GM12801 (cell line): Measurements from ENCODE around the gene TNFAIP2.
A peak's percentile ranks its signal among the peaks of the same experiment; 100 is the strongest.

Experiments
- TF ChIP-seq, protein P1 (sequence below): IDR thresholded peaks from one replicate; pipeline ENCODE4 v1.5.1; 2011; ENCODE audit warnings: control low read depth; ENCODE audit not compliant: insufficient read length; ENCODE audit errors: extremely low read depth

Gene TNFAIP2, protein sequence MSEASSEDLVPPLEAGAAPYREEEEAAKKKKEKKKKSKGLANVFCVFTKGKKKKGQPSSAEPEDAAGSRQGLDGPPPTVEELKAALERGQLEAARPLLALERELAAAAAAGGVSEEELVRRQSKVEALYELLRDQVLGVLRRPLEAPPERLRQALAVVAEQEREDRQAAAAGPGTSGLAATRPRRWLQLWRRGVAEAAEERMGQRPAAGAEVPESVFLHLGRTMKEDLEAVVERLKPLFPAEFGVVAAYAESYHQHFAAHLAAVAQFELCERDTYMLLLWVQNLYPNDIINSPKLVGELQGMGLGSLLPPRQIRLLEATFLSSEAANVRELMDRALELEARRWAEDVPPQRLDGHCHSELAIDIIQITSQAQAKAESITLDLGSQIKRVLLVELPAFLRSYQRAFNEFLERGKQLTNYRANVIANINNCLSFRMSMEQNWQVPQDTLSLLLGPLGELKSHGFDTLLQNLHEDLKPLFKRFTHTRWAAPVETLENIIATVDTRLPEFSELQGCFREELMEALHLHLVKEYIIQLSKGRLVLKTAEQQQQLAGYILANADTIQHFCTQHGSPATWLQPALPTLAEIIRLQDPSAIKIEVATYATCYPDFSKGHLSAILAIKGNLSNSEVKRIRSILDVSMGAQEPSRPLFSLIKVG

DNA sequence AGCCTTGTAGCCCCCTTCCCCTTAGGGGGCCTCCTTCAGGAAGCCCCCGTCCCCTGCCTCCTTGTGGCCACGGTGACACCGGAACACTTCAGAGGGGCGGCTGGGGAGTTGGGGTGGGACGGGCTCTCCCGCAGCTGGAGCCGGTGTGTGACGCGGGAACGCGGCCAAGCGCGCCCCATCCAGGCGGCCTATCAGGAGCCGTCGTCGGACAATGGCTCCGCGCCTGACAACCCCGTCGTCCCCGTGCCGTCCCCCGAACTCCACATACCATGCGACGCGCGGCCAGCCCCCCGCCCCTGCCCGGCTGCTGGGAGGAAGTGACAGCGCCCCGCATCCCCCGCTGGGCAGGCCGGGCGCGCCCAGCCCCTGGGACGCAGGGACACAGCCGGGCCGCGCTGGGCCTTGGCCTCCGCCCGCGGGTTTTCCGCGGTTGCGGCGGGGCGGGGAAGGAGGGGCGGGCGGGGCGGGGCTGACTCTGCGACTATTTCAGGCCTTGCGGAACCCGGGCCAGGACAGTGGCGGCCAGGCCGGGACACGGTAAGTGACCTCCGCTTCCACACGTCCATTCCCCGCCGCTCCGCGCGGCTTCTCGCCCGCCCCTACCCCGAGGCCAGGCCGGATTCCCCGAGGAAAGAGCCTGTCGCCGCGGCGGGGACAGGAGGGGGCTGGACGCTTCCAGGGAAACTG lies at the start of gene TNFAIP2:
TSS of gene TNFAIP2 (plus strand) at position 515 of the 687 bp plus-strand sequence. CDS start 2,997 bp downstream, outside the sequence.
- TF ChIP-seq, protein P1, sequence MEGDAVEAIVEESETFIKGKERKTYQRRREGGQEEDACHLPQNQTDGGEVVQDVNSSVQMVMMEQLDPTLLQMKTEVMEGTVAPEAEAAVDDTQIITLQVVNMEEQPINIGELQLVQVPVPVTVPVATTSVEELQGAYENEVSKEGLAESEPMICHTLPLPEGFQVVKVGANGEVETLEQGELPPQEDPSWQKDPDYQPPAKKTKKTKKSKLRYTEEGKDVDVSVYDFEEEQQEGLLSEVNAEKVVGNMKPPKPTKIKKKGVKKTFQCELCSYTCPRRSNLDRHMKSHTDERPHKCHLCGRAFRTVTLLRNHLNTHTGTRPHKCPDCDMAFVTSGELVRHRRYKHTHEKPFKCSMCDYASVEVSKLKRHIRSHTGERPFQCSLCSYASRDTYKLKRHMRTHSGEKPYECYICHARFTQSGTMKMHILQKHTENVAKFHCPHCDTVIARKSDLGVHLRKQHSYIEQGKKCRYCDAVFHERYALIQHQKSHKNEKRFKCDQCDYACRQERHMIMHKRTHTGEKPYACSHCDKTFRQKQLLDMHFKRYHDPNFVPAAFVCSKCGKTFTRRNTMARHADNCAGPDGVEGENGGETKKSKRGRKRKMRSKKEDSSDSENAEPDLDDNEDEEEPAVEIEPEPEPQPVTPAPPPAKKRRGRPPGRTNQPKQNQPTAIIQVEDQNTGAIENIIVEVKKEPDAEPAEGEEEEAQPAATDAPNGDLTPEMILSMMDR, result no peak

DNA sequence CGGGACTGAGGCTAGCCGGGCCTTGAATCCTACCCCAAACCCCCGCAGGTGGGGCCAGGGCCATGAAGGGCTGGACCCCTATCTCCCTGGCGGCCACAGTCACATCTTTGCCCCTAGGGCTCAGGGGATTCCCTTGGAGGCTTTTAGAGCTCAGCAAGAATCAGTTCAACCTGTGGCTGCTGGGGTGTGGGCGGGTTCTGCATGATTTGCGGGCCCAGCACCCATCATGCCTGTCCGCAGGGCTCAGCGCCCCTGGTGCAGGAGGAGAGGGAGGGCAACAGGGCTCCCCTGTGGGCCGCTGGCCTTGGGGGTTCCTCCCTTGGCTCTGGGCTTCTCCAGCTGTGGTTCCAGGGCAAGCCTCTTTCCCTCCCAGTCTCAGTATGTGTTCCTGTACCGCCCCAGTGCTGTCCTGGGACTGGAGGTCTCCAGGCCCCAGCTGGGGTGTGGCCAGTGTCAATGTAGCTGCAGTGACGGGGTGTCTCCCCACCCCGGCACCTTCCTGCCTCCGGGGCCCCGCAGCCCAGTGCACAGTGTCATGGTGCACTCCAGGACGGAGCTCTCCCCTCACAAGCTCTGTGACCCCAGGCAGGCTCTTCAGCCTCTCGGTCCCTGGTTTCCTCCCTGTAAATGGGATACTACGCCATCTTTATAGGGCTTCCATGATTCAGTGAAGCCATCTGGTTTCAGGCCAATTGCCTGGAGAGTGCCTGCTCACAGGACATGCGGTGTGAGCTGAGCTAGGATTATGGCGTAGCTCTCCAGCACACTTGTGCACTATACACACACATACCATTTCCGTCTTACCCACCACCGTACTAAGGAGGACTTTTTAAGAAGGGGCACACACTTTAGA lies 49.2 kb upstream of the TNFAIP2 start:
- TF ChIP-seq, protein P1, result no peak

DNA sequence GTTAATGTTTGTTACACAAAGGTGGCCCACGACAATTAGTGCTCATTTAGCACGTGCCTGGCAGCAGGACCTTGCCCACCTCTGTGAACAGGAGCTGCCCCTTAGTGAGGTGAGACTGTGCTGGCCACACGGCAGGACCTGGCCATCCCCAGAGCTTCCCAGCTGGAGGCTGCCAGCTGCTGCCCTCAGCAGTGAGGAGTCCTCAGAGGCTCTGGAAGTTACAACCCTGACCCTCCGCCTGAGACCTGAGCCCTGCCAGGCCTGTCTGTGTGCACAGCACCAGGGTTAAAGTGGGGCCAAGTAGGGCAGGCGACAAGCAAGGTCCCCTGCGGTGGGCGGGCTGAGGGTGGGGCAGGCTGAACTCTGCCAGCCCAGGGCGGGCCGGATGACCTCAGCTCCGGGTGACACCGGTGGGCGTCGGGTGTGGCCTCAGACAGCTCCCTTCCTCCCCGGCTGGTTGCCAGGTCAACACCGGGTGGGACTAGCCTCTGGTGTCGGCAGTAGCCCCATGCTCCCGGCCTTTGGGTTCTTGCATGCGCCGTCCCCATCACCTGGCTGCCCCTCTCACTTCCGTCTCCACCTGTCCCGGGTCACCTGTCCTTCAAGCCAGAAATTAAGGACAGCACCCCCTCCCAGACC lies 48.4 kb upstream of the TNFAIP2 start:
- TF ChIP-seq, protein P1, result no peak

DNA sequence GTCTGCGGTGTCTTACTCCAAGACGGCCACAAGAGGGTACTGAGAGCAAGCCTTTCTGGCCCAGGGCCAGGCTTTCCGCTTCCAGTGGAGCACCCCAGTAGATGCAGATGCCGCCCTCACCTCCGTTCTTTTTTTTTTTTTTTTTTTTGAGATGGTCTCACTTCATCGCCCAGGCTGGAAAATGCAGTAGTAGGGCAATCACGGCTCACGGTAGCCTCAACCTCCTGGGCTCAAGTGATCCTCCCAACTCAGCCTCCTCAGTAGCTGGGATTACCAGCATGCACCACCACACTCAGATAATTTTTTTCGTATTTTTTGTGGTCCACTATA lies 44.9 kb upstream of the TNFAIP2 start:
- TF ChIP-seq, protein P1, result peak; percentile 8

DNA sequence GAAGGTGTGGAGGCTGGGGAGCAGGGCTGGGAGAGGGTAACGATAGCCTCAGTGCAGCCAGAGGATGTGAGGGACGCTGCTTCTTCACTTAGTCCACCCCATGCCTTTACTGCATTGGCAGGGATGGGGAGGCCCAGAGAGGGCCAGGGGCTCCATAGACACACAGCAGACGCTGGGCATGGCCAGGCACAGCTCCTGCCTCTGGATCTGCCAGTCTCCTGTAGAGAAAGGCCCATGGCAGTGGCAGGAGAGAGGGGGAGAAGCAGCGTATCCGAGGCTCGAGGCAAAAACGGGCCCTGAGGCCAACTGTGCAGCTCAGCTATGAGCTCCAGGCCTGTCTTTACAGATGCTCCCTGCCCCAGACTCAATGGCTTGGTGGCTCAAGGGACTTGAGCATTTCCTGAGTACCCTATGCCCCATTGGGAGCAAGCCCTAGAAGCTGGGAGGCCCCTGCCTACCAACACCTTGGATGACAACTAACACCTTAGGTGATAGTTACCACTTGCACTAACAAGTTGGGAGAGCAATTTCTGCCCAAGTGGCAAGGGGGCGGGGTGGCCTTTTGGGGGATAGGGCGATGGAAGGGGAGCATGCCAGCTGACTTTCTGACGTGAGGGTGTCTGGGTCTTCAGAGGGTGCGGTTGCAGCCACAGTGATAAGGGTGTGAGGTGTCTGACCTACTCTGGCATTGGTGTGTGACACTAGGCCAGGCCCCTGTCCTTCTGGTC lies 44.2 kb upstream of the TNFAIP2 start:
- TF ChIP-seq, protein P1, result no peak

DNA sequence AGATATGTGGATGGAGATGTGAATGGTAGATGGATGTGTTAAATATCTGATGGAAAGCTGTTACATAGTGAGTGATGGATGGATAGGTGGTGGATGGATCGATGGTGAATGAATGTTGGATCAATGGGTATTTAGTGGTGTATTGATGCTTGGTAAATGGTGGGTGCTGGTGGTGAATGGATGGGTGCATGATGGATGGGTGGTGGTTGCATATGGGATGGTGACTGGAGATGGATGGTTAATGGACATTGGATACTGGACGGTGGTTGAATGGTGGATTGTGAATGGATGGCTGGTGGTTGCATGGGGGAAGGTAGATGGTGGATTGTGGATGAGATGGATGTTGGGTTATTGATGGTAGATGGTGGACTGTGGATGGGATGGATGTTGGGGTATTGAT lies 41.3 kb upstream of the TNFAIP2 start:
- TF ChIP-seq, protein P1, result no peak
